Prostate gland (tissue), 2 donors: ENCODE data around the gene SFI1. TPM values are rescaled to one million over a fixed set of nuclear protein-coding genes. Genes with fewer than 3 reads are reported as not detected.

Experiments
- DNase-seq: peaks from one replicate; pipeline ENCODE4 v3.0.0-alpha.2; 2019; ENCODE audit warnings: low spot score
- H3K27ac ChIP-seq, 2 donors: fragments of 200-600 bp; sonication (generic); 2 replicates each; pipeline ENCODE4 v1.5.1; 2017 to 2019
- H3K27me3 ChIP-seq: fragments of 200-600 bp; sonication (generic); replicated peaks from 2 replicates; pipeline ENCODE4 v1.5.1; 2019; ENCODE audit not compliant: insufficient read depth
- H3K36me3 ChIP-seq, 2 donors: fragments of 200-600 bp; sonication (generic); 1 replicate in 1 of 2; 2 replicates in 1 of 2; pipeline versions ENCODE4 v1.5.1 to v1.8.1; 2017 to 2019
- H3K4me1 ChIP-seq: fragments of 200-600 bp; sonication (generic); replicated peaks from 2 replicates; pipeline ENCODE4 v1.5.1; 2019
- H3K4me3 ChIP-seq, 2 donors: fragments of 200-600 bp; sonication (generic); 2 replicates each; pipeline ENCODE4 v1.5.1; 2017 to 2019
- H3K9me3 ChIP-seq: fragments of 200-600 bp; sonication (generic); 2 replicates; pipeline ENCODE4 v1.5.1; 2017
- CTCF ChIP-seq, 4 experiments: fragments of 200-600 bp in 2 of 4; fragments of 450-650 bp in 2 of 4; sonication (generic) in 2 of 4; IDR thresholded peaks; 1 replicate in 3 of 4; 2 replicates in 1 of 4; pipeline ENCODE4 v1.5.1; 2016 to 2019; ENCODE audit warnings: antibody characterized with exemption in 4 of 4, mild to moderate bottlenecking in 2 of 4, moderate library complexity in 2 of 4
- POLR2A ChIP-seq: fragments of 450-650 bp; IDR thresholded peaks from one replicate; pipeline ENCODE4 v1.6.1; 2016; ENCODE audit warnings: antibody characterized with exemption, mild to moderate bottlenecking
- POLR2AphosphoS5 ChIP-seq: sonication (generic); formaldehyde crosslinking; IDR thresholded peaks from one replicate; pipeline ENCODE4 v1.6.1; 2017; ENCODE audit warnings: antibody characterized with exemption
- WGBS: methylation state at CpG from one replicate; pipeline ENCODE4 v1.1.5; 2018; 5-methylcytosine and 5-hydroxymethylcytosine counted together
- intact Hi-C: fragments of 100-400 bp; cut with DNase I; formaldehyde crosslinking; loops from one replicate; pipeline ENCODE4 v1.14.2; 2022
- total RNA-seq, 2 donors: library from RNA; depleted of rRNA; stranded (reverse); fragments of >200 nt; gene quantifications; one replicate each; pipeline ENCODE4 v1.1.0, GENCODE V29; 2016

SFI1 gene
- total RNA-seq, 2 donors from 2014 or later = 21.5 to 68.8 TPM

GRCh38 chr22:31646186-31647019 is 150.1 kb downstream of the SFI1 start:
- no peaks in the 10 kb centered on the region for H3K27me3 ChIP-seq
- WGBS = 36% methylated on average over 6 of the region's 6 CpGs
- intact Hi-C loops = no loop called here
- TF ChIP-seq CTCF (IDR thresholded peaks at IDR 0.05) (no peak), POLR2A (no peak), POLR2AphosphoS5 (no peak)
- no peak overlapping the region for H3K4me3 ChIP-seq
- H3K9me3 ChIP-seq = no peaks in the 10 kb centered on the region
- no peaks in the 10 kb centered on the region for H3K36me3 ChIP-seq
- no peak for DNase-seq
- H3K27ac ChIP-seq = no peak overlapping the region
- H3K4me1 ChIP-seq = no peaks in the 10 kb centered on the region

GRCh38 chr22:31647066-31647465 is 150.7 kb downstream of the SFI1 start:
- Histone ChIP-seq H3K9me3 (no peaks in the 10 kb centered on the region), H3K4me1 (no peaks in the 10 kb centered on the region), H3K36me3 (no peaks in the 10 kb centered on the region), H3K27me3 (no peaks in the 10 kb centered on the region), H3K27ac (no peak overlapping the region), H3K4me3 (no peak overlapping the region)
- DNase-seq = no peak
- TF ChIP-seq POLR2A = no peak
- no peak for TF ChIP-seq CTCF (IDR thresholded peaks at IDR 0.05)
- no peak for TF ChIP-seq POLR2AphosphoS5
- 61% methylated on average over 3 of the region's 3 CpGs for WGBS
- intact Hi-C loops = no loop called here

- Histone ChIP-seq H3K4me1 (no peaks in the 10 kb centered on the region), H3K9me3 (no peaks in the 10 kb centered on the region), H3K27ac (no peak overlapping the region), H3K4me3 (no peak overlapping the region), H3K27me3 (no peaks in the 10 kb centered on the region), H3K36me3 (no peaks in the 10 kb centered on the region)
- no peak for DNase-seq
- TF ChIP-seq POLR2AphosphoS5 (no peak), POLR2A (no peak), CTCF (IDR thresholded peaks at IDR 0.05) (no peak)
- intact Hi-C loops = no loop called here
- whole genome bisulfite sequencing = 74% methylated on average over 11 of the region's 11 CpGs
These were observed 151.4 kb downstream of the SFI1 start for GRCh38 chr22:31647523-31648320.

- 63% methylated on average over 6 of the region's 6 CpGs for WGBS
- H3K4me1 ChIP-seq = no peaks in the 10 kb centered on the region
- H3K27ac ChIP-seq = no peak overlapping the region
- no peaks in the 10 kb centered on the region for H3K36me3 ChIP-seq
- H3K9me3 ChIP-seq = no peaks in the 10 kb centered on the region
- H3K4me3 ChIP-seq = no peak overlapping the region
- intact Hi-C loops = no loop called here
- no peak for DNase-seq
- H3K27me3 ChIP-seq = no peaks in the 10 kb centered on the region
- no peak for TF ChIP-seq POLR2A
- TF ChIP-seq POLR2AphosphoS5 = no peak
- TF ChIP-seq CTCF (IDR thresholded peaks at IDR 0.05) = no peak
These were observed 154.1 kb downstream of the SFI1 start for GRCh38 chr22:31650391-31650790.
